ENCODE results near the gene CCDC85B. TPM values are rescaled to one million over a fixed set of nuclear protein-coding genes. Genes with fewer than 3 reads are reported as not detected.

The CCDC85B gene
- total and polyA plus RNA-seq, 2 of the 8 experiments (the other 6 are each of a cell fraction or from before 2014, with no cell fraction given), result 19.8 to 30.8 TPM

DNA sequence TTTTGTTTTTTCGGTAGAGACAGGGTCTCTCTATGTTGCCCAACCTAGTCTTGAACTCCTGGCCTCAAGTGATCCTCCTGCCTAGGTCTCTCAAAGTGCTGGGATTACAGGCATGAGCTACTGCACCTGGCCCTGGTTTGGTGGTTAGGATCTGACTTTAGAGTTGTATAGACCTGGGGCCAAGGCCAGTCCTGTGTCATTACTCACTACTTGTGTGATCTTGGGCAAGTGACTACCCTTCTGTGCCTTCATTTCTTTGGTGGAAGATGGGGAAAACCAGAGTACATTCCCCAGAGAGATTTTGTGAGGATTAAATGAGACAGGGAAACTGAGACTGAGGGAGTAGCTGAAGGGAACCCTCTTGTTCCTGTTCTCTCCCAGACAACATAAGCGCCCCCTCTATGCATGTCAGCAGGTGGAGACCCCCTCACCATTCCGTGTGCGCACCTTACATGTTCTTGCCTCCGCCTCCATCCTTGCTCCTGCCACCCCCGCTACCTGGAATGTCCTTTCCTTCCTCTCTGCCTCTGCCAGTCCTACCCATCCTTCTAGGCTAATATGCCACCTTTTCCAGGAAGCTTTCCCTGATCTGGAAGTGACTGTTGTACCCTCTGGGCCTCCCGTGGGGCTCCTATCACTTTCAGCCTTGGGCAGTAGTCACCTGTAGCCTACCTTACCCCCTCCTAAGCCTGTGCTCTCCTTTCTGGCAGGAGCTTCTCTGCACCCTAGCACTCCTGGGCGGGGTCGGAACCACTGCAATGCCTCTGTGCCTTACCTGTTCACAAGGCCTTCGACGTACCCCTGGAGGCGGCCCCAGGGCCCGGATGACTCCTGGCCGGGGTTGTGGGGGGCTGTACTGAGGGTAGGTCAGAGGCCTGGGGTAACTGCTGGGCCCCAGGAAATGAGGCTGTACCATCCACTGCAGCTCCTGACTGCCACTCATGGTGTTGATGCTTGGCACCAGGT, 5.8 kb downstream of the CCDC85B start (continued):
- TF ChIP-seq HDAC6 (IDR thresholded peaks at IDR 0.05; ENCODE audit: low read depth, low read length) (no peak), TEAD4 (IDR thresholded peaks at IDR 0.05; ENCODE audit: low read depth, low read length) (no peak), MAFK (IDR thresholded peaks at IDR 0.05; ENCODE audit: low read depth, low read length) (no peak), KDM1A (IDR thresholded peaks at IDR 0.05; ENCODE audit: borderline replicate concordance, low read length) (no peak), SP4 (IDR thresholded peaks at IDR 0.05; ENCODE audit: low read length) (no peak), KDM5A (IDR thresholded peaks at IDR 0.05; ENCODE audit: low read length) (no peak), CBX8 (IDR thresholded peaks at IDR 0.05; ENCODE audit: borderline replicate concordance, low read depth, low read length) (no peak), EP300 (IDR thresholded peaks at IDR 0.05; ENCODE audit: borderline replicate concordance in 1 of 2, low read depth in 2 of 2, low read length in 2 of 2) (no peak), BCL11A (IDR thresholded peaks at IDR 0.05; ENCODE audit: low read depth in 2 of 2, low read length in 2 of 2) (no peak)

Measured in H1 (cell line).